GM23248 (cell line): ENCODE results near the gene MKKS. TPM values are rescaled to one million over a fixed set of nuclear protein-coding genes. Genes with fewer than 3 reads are reported as not detected.

Source experiments
- DNase-seq: peaks from one replicate; pipeline ENCODE4 v3.0.0-alpha.2; 2015
- H2AFZ ChIP-seq: fragments of 200-600 bp; sonication (generic); 2 replicates; pipeline ENCODE4 v1.6.1; 2016; ENCODE audit warnings: antibody characterized with exemption
- H3F3A ChIP-seq: fragments of 200-600 bp; sonication (generic); 2 replicates; pipeline ENCODE4 v1.6.1; 2016; ENCODE audit warnings: mild to moderate bottlenecking, antibody characterized with exemption, mixed run types; ENCODE audit not compliant: insufficient read depth
- H3K27ac ChIP-seq: fragments of 200-600 bp; sonication (generic); 2 replicates; pipeline ENCODE4 v1.5.1; 2016; ENCODE audit warnings: mild to moderate bottlenecking
- H3K27me3 ChIP-seq: fragments of 200-600 bp; sonication (generic); replicated peaks from 2 replicates; pipeline ENCODE4 v1.6.1; 2016; ENCODE audit warnings: mild to moderate bottlenecking; ENCODE audit not compliant: insufficient read depth
- H3K36me3 ChIP-seq: fragments of 200-600 bp; sonication (generic); 2 replicates; pipeline ENCODE4 v1.6.1; 2016; ENCODE audit warnings: low read depth, mild to moderate bottlenecking
- H3K4me1 ChIP-seq: fragments of 200-600 bp; sonication (generic); 2 replicates; pipeline ENCODE4 v1.6.1; 2016; ENCODE audit warnings: mild to moderate bottlenecking; ENCODE audit not compliant: insufficient read depth
- H3K4me2 ChIP-seq: fragments of 200-600 bp; sonication (generic); one replicate; pipeline ENCODE4 v1.6.1; 2016; ENCODE audit warnings: mild to moderate bottlenecking; ENCODE audit not compliant: unreplicated experiment
- H3K4me3 ChIP-seq: fragments of 200-600 bp; sonication (generic); 2 replicates; pipeline ENCODE4 v1.5.1; 2016; ENCODE audit warnings: mild to moderate bottlenecking
- H3K79me2 ChIP-seq: fragments of 200-600 bp; sonication (generic); 2 replicates; pipeline ENCODE4 v1.6.1; 2016; ENCODE audit warnings: mild to moderate bottlenecking; ENCODE audit not compliant: insufficient read depth
- H3K9ac ChIP-seq: fragments of 200-600 bp; sonication (generic); 2 replicates; pipeline ENCODE4 v1.6.1; 2016; ENCODE audit warnings: mild to moderate bottlenecking
- H3K9me2 ChIP-seq: fragments of 200-600 bp; sonication (generic); 2 replicates; pipeline ENCODE4 v1.6.1; 2016; ENCODE audit warnings: mixed run types, mild to moderate bottlenecking, moderate library complexity; ENCODE audit not compliant: insufficient read depth
- H3K9me3 ChIP-seq: fragments of 200-600 bp; sonication (generic); one replicate; pipeline ENCODE4 v1.6.1; 2017; ENCODE audit warnings: low read depth
- H4K20me1 ChIP-seq: fragments of 200-600 bp; sonication (generic); 2 replicates; pipeline ENCODE4 v1.6.0; 2016; ENCODE audit not compliant: insufficient read depth
- EZH2 ChIP-seq: fragments of 200-600 bp; sonication (generic); IDR thresholded peaks from 2 replicates; pipeline ENCODE4 v1.6.1; 2018; ENCODE audit warnings: antibody characterized with exemption, mild to moderate bottlenecking; ENCODE audit not compliant: insufficient read depth, poor library complexity, severe bottlenecking
- EZH2phosphoT487 ChIP-seq: fragments of 200-600 bp; sonication (generic); IDR thresholded peaks from 2 replicates; pipeline ENCODE4 v1.6.1; 2018; ENCODE audit warnings: antibody characterized with exemption, moderate library complexity, mild to moderate bottlenecking, low read depth; ENCODE audit not compliant: insufficient read depth
- WGBS, 2 experiments: methylation state at CpG; one replicate each; pipeline ENCODE4 v1.1.6; 2015 to 2017; ENCODE audit warnings: low lambda C conversion rate in 2 of 2, low coverage in 1 of 2; ENCODE audit errors: missing lambda C conversion rate in 2 of 2; 5-methylcytosine and 5-hydroxymethylcytosine counted together
- in situ Hi-C: fragments of 300-500 bp; cut with MboI; formaldehyde crosslinking; loops from 2 replicates; pipeline ENCODE4 v1.15.0; 2020
- polyA plus RNA-seq: library from polyadenylated mRNA; unstranded; fragments of >200 nt; fragmentation: Nextera tagmentation; extraction: Ambion mirVana; gene quantifications from 2 replicates; pipeline ENCODE4 v1.2.1, GENCODE V29; 2016
- total RNA-seq: library from RNA; depleted of rRNA; stranded (reverse); fragments of >200 nt; shearing (Covaris generic); gene quantifications from 2 replicates; pipeline ENCODE4 v1.2.3, GENCODE V29; 2014

The MKKS gene
- total and polyA plus RNA-seq, 2 experiments from 2014 or later, result 9.8 to 17.8 TPM

DNA sequence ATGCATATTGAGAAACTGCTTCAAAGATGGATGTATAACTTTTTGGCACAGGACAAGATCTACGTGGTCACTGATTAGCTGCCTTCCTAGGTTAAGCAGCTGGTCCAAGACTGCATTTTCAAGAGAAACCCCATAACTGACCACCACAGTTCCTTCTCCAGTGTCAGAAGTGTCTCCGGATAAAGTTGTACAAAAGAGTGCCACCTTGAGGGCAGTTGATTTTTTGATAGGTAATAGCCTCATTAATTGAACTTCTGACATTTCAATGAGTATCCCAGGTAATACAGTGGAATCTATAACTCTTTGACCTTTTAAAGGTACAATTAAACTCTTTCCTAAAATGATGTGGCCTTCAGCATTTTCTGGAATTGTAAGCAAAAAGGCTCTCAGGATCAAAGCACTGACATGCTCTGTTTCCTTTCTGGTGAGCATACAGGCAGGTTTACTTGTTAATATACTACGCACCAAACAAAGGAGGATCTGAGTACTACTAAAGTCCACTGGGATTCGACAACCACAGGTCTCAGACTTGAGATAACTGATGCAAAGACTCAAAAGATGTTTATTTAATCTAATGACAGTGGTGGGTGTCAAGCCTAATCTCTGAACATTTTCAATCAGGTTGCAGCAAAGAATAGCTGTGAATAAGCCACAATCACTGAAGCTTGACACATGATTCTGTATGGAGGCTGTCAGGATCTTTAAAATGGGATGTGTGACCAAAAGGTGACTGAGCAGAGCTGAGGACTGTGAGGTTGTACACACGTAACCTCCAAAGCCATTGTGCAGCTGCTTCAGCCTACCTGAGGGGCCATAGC lies 21.2 kb downstream of the MKKS start:
- in situ Hi-C loops, result loop anchor here (10.0 kb wide), 1 partner anchor 438 kb away; no protein-coding TSS in a partner anchor
- H3K9ac ChIP-seq, result no peak overlapping the region

DNA sequence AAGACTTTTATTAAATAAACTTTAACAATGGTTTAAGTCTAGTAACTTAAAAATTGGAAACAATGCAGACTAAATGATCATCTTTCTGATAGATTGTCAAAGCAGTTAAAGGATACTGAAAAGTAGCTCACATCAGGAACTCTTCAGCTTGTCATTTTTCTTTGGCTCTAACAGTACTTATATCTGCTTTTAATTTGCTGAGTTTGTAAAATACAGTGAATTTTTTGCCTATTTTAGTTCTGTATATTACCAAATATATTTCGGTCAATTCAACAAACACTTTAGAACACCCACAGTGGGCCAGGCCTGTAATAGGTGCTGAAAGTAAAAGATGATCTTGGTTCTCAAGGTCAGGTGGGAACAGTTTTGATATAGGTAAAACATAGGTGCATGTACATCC lies 22.3 kb downstream of the MKKS start:
- Histone ChIP-seq H3K9ac (no peak overlapping the region), H3K9me2 (no peaks in the 10 kb centered on the region), H4K20me1 (no peaks in the 10 kb centered on the region), H3F3A (no peaks in the 10 kb centered on the region), H3K27ac (no peak overlapping the region), H3K9me3 (no peaks in the 10 kb centered on the region), H2AFZ (no peak overlapping the region), H3K4me1 (peaks cover 9% of the 10 kb centered on the region), H3K4me2 (no peak overlapping the region), H3K4me3 (no peak overlapping the region), H3K27me3 (no peaks in the 10 kb centered on the region), H3K79me2 (0 out of 2 replicates have a peak, but pooled peaks cover 8% of the 10 kb centered on the region), H3K36me3 (no peaks in the 10 kb centered on the region)
- WGBS, 2 experiments, result 71 to 87% methylated on average over 1 of the region's 1 CpG
- no peak for DNase-seq
- TF ChIP-seq EZH2phosphoT487 (no peak), EZH2 (no peak)
- in situ Hi-C loops, result loop anchor here (10.0 kb wide), 1 partner anchor 437 kb away; no protein-coding TSS in a partner anchor

More for the DNA sequence above, 21.2 kb downstream of the MKKS start:
- H2AFZ ChIP-seq, result no peak overlapping the region
- 82 to 83% methylated on average over 5 of the region's 5 CpGs for WGBS, 2 experiments
- H3K79me2 ChIP-seq, result 0 out of 2 replicates have a peak, but pooled peaks cover 10% of the 10 kb centered on the region
- no peaks in the 10 kb centered on the region for H3K27me3 ChIP-seq
- no peaks in the 10 kb centered on the region for H4K20me1 ChIP-seq
- H3K27ac ChIP-seq, result no peak overlapping the region
- H3F3A ChIP-seq, result no peaks in the 10 kb centered on the region
- no peak overlapping the region for H3K4me3 ChIP-seq
- H3K36me3 ChIP-seq, result no peaks in the 10 kb centered on the region
- H3K9me2 ChIP-seq, result no peaks in the 10 kb centered on the region
- no peak overlapping the region for H3K4me2 ChIP-seq
- TF ChIP-seq EZH2phosphoT487 (no peak), EZH2 (no peak)
- H3K9me3 ChIP-seq, result no peaks in the 10 kb centered on the region
- no peak for DNase-seq
- H3K4me1 ChIP-seq, result peaks cover 9% of the 10 kb centered on the region

- no peaks in the 10 kb centered on the region for H3F3A ChIP-seq
- in situ Hi-C loops, result no loop called here
- DNase-seq, result no peak
- TF ChIP-seq EZH2phosphoT487 (no peak), EZH2 (no peak)
- H4K20me1 ChIP-seq, result no peaks in the 10 kb centered on the region
- H2AFZ ChIP-seq, result no peak overlapping the region
- 90 to 91% methylated on average over 2 of the region's 2 CpGs for WGBS, 2 experiments
- H3K27me3 ChIP-seq, result no peaks in the 10 kb centered on the region
- no peak overlapping the region for H3K27ac ChIP-seq
- H3K9ac ChIP-seq, result no peak overlapping the region
- no peaks in the 10 kb centered on the region for H3K36me3 ChIP-seq
- H3K9me3 ChIP-seq, result no peaks in the 10 kb centered on the region
- H3K4me3 ChIP-seq, result no peak overlapping the region
- no peaks in the 10 kb centered on the region for H3K79me2 ChIP-seq
- no peaks in the 10 kb centered on the region for H3K4me1 ChIP-seq
- no peaks in the 10 kb centered on the region for H3K9me2 ChIP-seq
- H3K4me2 ChIP-seq, result no peak overlapping the region
These were observed 25.8 kb downstream of the MKKS start for GRCh38 chr20:10408108-10408813.

DNA sequence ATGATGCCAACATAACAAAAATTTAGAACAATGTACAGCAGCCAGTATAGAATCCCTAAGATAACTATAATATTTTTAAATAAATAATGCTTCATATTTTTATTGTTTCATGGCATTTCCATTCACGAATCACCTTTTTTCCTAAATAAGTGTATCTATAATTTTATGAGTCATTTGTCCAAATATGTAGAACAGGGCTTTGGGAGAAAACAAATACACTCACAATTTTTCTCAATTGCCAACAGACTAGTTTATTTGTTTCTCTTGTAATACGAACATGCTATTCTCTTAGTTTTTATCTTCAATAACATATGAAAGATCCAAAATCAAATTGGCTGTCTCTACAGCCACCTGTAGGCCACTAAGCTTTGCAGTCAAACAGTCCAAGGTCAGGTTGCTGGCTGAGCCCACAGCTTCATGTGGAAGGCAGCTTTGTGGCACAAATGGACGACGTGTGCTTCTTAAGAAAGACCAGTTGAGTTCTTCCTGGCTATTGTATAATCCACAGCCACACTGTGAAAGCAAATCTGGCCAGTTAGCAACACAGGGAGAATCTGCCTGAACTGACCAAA lies 29.0 kb downstream of the MKKS start:
- no peaks in the 10 kb centered on the region for H3F3A ChIP-seq
- in situ Hi-C loops, result no loop called here
- no peaks in the 10 kb centered on the region for H3K36me3 ChIP-seq
- TF ChIP-seq EZH2 (no peak), EZH2phosphoT487 (no peak)
- WGBS, 2 experiments, result 74 to 83% methylated on average over 4 of the region's 4 CpGs
- no peaks in the 10 kb centered on the region for H3K79me2 ChIP-seq
- H3K27ac ChIP-seq, result no peak overlapping the region
- no peaks in the 10 kb centered on the region for H3K9me2 ChIP-seq
- no peaks in the 10 kb centered on the region for H4K20me1 ChIP-seq
- no peaks in the 10 kb centered on the region for H3K27me3 ChIP-seq
- H3K9ac ChIP-seq, result no peak overlapping the region
- H3K9me3 ChIP-seq, result no peaks in the 10 kb centered on the region
- no peaks in the 10 kb centered on the region for H3K4me1 ChIP-seq
- no peak overlapping the region for H2AFZ ChIP-seq
- H3K4me2 ChIP-seq, result no peak overlapping the region
- DNase-seq, result no peak
- no peak overlapping the region for H3K4me3 ChIP-seq
